Left ventricle myocardium superior (tissue), 1 donor: ENCODE results near the gene C6orf120. TPM values are rescaled to one million over a fixed set of nuclear protein-coding genes. Genes with fewer than 3 reads are reported as not detected.
A peak's percentile ranks its signal among the peaks of the same experiment; 100 is the strongest.

Source experiments
- ATAC-seq: fragments of 200-7000 bp; cut with Tn5 transposase; one replicate; pipeline ENCODE4 v1.9.1; 2020; ENCODE audit warnings: mild to moderate bottlenecking, moderate library complexity
- DNase-seq: peaks from one replicate; pipeline ENCODE4 v3.0.0-alpha.2; 2020
- intact Hi-C: fragments of 100-400 bp; cut with micrococcal nuclease; formaldehyde crosslinking; loops from one replicate; pipeline ENCODE4 v1.11.0; 2022
- long read RNA-seq: library from polyadenylated mRNA; unstranded; transcript quantifications from one replicate; pipeline ENCODE4 v2.0.0, GENCODE V29; 2021
- total RNA-seq: library from RNA; stranded (reverse); fragmentation: NEBNext Ultra II Directional; extraction: Animal tissue kit (Norgen Biotek cat#: 25700); gene quantifications from one replicate; pipeline ENCODE4 v1.2.1, GENCODE V29; 2021
- donor health status: DM: no; HTN: yes; CAD: no; lungs with severe emphysema.

Gene C6orf120
- total RNA-seq: 13.6 TPM
- long read RNA-seq, transcript C6orf120-201 (1 exons, 2,667 nt): major isoform, 48 of 48 reads
- long read RNA-seq, partial matches to known transcripts: 0 of 48 reads
- long read RNA-seq, other reads (novel, unspliced or antisense): 0 of 48 reads

GRCh38 chr6:169701954-169702839 lies at the start of gene C6orf120, which contains the start of gene WDR27:
TSS of gene C6orf120 (plus strand) at chr6:169702126. CDS start at chr6:169702460, 334 bp downstream.
TSS of gene WDR27 (minus strand) at chr6:169702029. CDS start at chr6:169689005, 13,024 bp downstream.
- ATAC-seq: peak; percentile 99
- DNase-seq: peak; percentile 98
- intact Hi-C loops: no loop called here

GRCh38 chr6:169652896-169653295 lies 49.0 kb upstream of the C6orf120 start:
- DNase-seq (no peak), ATAC-seq (no peak)
- intact Hi-C loops: no loop called here

- ATAC-seq: peak; percentile 25
- intact Hi-C loops: no loop called here
- no peak for DNase-seq
These were observed 48.2 kb upstream of the C6orf120 start for GRCh38 chr6:169653691-169654090.

- ATAC-seq: peak; percentile 99
- intact Hi-C loops: no loop called here
- peak; percentile 82 for DNase-seq
These were observed 47.1 kb upstream of the C6orf120 start for GRCh38 chr6:169654598-169655391.

GRCh38 chr6:169656546-169657283 lies 45.2 kb upstream of the C6orf120 start:
- DNase-seq (no peak), ATAC-seq (no peak)
- intact Hi-C loops: no loop called here

- ATAC-seq (no peak), DNase-seq (no peak)
- intact Hi-C loops: no loop called here
These were observed 44.7 kb upstream of the C6orf120 start for GRCh38 chr6:169657284-169657610.

- intact Hi-C loops: no loop called here
- DNase-seq: no peak
- ATAC-seq: no peak
These were observed 41.9 kb upstream of the C6orf120 start for GRCh38 chr6:169659820-169660610.

GRCh38 chr6:169660751-169661390 lies 41.1 kb upstream of the C6orf120 start:
- intact Hi-C loops: no loop called here
- ATAC-seq (no peak), DNase-seq (no peak)

GRCh38 chr6:169661391-169661756 lies 40.6 kb upstream of the C6orf120 start:
- ATAC-seq (no peak), DNase-seq (no peak)
- intact Hi-C loops: no loop called here

GRCh38 chr6:169663468-169663867 lies 38.5 kb upstream of the C6orf120 start:
- ATAC-seq (no peak), DNase-seq (no peak)
- intact Hi-C loops: no loop called here

GRCh38 chr6:169664227-169664626 lies 37.7 kb upstream of the C6orf120 start:
- no peak for DNase-seq
- intact Hi-C loops: no loop called here
- ATAC-seq: no peak

GRCh38 chr6:169665289-169665688 lies 36.6 kb upstream of the C6orf120 start:
- intact Hi-C loops: no loop called here
- DNase-seq (no peak), ATAC-seq (no peak)

GRCh38 chr6:169666441-169666840 lies 35.5 kb upstream of the C6orf120 start:
- DNase-seq: no peak
- intact Hi-C loops: no loop called here
- ATAC-seq: no peak

- DNase-seq (no peak), ATAC-seq (no peak)
- intact Hi-C loops: no loop called here
These were observed 34.2 kb upstream of the C6orf120 start for GRCh38 chr6:169667716-169668115.

- DNase-seq (no peak), ATAC-seq (no peak)
- intact Hi-C loops: no loop called here
These were observed 33.6 kb upstream of the C6orf120 start for GRCh38 chr6:169668203-169668847.

GRCh38 chr6:169669147-169669546 lies 32.8 kb upstream of the C6orf120 start:
- no peak for DNase-seq
- intact Hi-C loops: no loop called here
- no peak for ATAC-seq

- intact Hi-C loops: no loop called here
- peak; percentile 31 for ATAC-seq
- DNase-seq: no peak
These were observed 32.0 kb upstream of the C6orf120 start for GRCh38 chr6:169669889-169670288.

- ATAC-seq (no peak), DNase-seq (no peak)
- intact Hi-C loops: no loop called here
These were observed 30.4 kb upstream of the C6orf120 start for GRCh38 chr6:169671563-169671962.
